ENCODE measurements around the gene CLRN1. TPM values are rescaled to one million over a fixed set of nuclear protein-coding genes. Genes with fewer than 3 reads are reported as not detected.

The CLRN1 gene
- total and polyA plus RNA-seq, 2 experiments from 2014 or later: 0.45 to 0.69 TPM

DNA sequence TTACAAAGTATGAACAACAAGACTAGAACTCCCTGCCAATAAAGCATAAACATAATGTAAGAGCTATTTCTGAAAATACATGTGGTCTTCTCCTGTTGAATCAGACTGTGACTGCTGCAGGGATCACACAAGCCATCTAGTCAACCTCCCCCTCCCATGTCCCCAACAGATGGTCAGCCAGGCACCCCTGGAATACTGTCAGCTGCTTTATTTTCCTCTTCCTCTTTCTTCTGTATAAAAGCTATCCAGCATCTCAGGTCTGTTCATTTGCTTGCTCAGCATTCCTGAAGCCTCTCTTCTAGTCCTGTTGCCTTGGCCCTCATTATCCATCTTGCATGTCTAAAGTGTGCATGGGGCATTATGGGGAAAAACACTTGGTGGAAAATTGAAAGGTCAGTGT is 60.8 kb downstream of the CLRN1 start (continued):
- TF ChIP-seq, protein P1, sequence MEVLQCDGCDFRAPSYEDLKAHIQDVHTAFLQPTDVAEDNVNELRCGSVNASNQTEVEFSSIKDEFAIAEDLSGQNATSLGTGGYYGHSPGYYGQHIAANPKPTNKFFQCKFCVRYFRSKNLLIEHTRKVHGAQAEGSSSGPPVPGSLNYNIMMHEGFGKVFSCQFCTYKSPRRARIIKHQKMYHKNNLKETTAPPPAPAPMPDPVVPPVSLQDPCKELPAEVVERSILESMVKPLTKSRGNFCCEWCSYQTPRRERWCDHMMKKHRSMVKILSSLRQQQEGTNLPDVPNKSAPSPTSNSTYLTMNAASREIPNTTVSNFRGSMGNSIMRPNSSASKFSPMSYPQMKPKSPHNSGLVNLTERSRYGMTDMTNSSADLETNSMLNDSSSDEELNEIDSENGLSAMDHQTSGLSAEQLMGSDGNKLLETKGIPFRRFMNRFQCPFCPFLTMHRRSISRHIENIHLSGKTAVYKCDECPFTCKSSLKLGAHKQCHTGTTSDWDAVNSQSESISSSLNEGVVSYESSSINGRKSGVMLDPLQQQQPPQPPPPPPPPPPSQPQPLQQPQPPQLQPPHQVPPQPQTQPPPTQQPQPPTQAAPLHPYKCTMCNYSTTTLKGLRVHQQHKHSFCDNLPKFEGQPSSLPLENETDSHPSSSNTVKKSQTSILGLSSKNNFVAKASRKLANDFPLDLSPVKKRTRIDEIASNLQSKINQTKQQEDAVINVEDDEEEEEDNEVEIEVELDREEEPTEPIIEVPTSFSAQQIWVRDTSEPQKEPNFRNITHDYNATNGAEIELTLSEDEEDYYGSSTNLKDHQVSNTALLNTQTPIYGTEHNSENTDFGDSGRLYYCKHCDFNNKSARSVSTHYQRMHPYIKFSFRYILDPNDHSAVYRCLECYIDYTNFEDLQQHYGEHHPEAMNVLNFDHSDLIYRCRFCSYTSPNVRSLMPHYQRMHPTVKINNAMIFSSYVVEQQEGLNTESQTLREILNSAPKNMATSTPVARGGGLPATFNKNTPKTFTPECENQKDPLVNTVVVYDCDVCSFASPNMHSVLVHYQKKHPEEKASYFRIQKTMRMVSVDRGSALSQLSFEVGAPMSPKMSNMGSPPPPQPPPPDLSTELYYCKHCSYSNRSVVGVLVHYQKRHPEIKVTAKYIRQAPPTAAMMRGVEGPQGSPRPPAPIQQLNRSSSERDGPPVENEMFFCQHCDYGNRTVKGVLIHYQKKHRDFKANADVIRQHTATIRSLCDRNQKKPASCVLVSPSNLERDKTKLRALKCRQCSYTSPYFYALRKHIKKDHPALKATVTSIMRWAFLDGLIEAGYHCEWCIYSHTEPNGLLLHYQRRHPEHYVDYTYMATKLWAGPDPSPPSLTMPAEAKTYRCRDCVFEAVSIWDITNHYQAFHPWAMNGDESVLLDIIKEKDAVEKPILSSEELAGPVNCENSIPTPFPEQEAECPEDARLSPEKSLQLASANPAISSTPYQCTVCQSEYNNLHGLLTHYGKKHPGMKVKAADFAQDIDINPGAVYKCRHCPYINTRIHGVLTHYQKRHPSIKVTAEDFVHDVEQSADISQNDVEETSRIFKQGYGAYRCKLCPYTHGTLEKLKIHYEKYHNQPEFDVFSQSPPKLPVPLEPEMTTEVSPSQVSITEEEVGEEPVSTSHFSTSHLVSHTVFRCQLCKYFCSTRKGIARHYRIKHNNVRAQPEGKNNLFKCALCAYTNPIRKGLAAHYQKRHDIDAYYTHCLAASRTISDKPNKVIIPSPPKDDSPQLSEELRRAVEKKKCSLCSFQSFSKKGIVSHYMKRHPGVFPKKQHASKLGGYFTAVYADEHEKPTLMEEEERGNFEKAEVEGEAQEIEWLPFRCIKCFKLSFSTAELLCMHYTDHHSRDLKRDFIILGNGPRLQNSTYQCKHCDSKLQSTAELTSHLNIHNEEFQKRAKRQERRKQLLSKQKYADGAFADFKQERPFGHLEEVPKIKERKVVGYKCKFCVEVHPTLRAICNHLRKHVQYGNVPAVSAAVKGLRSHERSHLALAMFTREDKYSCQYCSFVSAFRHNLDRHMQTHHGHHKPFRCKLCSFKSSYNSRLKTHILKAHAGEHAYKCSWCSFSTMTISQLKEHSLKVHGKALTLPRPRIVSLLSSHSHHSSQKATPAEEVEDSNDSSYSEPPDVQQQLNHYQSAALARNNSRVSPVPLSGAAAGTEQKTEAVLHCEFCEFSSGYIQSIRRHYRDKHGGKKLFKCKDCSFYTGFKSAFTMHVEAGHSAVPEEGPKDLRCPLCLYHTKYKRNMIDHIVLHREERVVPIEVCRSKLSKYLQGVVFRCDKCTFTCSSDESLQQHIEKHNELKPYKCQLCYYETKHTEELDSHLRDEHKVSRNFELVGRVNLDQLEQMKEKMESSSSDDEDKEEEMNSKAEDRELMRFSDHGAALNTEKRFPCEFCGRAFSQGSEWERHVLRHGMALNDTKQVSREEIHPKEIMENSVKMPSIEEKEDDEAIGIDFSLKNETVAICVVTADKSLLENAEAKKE (CRISPR knock-in tag; IDR thresholded peaks at IDR 0.05): no peak
- TF ChIP-seq JUNB (IDR thresholded peaks at IDR 0.05; ENCODE audit: unreplicated experiment): no peak
- no peak for TF ChIP-seq REST (IDR thresholded peaks at IDR 0.05; ENCODE audit: unreplicated experiment)
- TF ChIP-seq ZNF114 (CRISPR knock-in tag; IDR thresholded peaks at IDR 0.05): no peak
- no peak for TF ChIP-seq NANOG (IDR thresholded peaks at IDR 0.05; ENCODE audit: borderline replicate concordance)

DNA sequence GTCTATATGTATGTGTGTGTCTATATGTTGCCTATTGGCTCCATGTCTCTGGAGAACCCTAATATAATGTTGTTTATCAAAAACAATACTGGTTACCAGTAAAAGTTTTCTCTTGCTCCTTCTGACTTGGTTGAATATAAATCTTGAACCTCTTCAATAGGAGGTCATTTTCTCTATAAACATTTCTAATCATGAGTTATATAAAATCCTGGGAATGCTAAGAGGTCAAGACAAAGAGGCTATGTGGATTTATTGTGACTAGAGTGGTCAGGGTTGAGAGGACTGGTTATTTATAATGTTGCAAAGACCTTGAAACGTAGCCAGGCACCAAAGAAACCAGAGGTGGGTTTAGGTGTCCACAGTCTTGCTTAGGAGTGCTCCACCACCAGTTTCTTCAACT is 66.1 kb downstream of the CLRN1 start:
- H3K79me2 ChIP-seq (replicated peaks; ENCODE audit: insufficient read depth): no peaks in the 10 kb centered on the region
- no peaks in the 10 kb centered on the region for H3K9me3 Mint-ChIP-seq
- no peaks in the 10 kb centered on the region for H3K4me1 ChIP-seq (ENCODE audit: insufficient read depth)
- no peaks in the 10 kb centered on the region for H3K36me3 Mint-ChIP-seq (ENCODE audit: low read depth)
- H3K9me2 ChIP-seq (ENCODE audit: insufficient read depth): no peaks in the 10 kb centered on the region
- H4K20me1 ChIP-seq (replicated peaks; ENCODE audit: insufficient read depth): no peaks in the 10 kb centered on the region
- no peaks in the 10 kb centered on the region for H3K36me3 ChIP-seq (ENCODE audit: insufficient read depth)
- no peak overlapping the region for H3K27ac ChIP-seq (ENCODE audit: low read depth)
- H2AFZ ChIP-seq: no peak overlapping the region
- no peak overlapping the region for H3K4me3 ChIP-seq
- DNase-seq (ENCODE audit: low spot score): no peak
- H3K4me1 Mint-ChIP-seq: no peaks in the 10 kb centered on the region
- H3K4me2 ChIP-seq: no peak overlapping the region
- no peak for TF ChIP-seq JUNB (IDR thresholded peaks at IDR 0.05; ENCODE audit: unreplicated experiment)
- H3F3A ChIP-seq (replicated peaks; ENCODE audit: low read depth): no peaks in the 10 kb centered on the region
- no peak overlapping the region for H3K4me3 Mint-ChIP-seq
- peaks cover 3% of the 10 kb centered on the region for H3K27me3 Mint-ChIP-seq (ENCODE audit: insufficient read depth, low read depth, poor library complexity)
- H3K27me3 ChIP-seq (ENCODE audit: insufficient read depth): no peaks in the 10 kb centered on the region
- no peak for ATAC-seq
- H3K27ac Mint-ChIP-seq: no peak overlapping the region
